ENCODE results near the gene C3orf52. TPM values are rescaled to one million over a fixed set of nuclear protein-coding genes. Genes with fewer than 3 reads are reported as not detected.

Gene C3orf52
- total RNA-seq, 4 donors from 2014 or later: 1.7 to 3.3 (median 2.6) TPM

GRCh38 chr3:112043621-112044201, 42.5 kb upstream of the C3orf52 start:
- H3K27ac ChIP-seq (replicated peaks in 1 of 4): no peak overlapping the region
- no peaks in the 10 kb centered on the region for H3K9me3 ChIP-seq
- H3K4me3 ChIP-seq: peak overlapping the region in 3 of 4 donors; percentile 7 to 24 (median 10)
- no peak for TF ChIP-seq POLR2AphosphoS5 (IDR thresholded peaks at IDR 0.05)
- TF ChIP-seq, protein P1, sequence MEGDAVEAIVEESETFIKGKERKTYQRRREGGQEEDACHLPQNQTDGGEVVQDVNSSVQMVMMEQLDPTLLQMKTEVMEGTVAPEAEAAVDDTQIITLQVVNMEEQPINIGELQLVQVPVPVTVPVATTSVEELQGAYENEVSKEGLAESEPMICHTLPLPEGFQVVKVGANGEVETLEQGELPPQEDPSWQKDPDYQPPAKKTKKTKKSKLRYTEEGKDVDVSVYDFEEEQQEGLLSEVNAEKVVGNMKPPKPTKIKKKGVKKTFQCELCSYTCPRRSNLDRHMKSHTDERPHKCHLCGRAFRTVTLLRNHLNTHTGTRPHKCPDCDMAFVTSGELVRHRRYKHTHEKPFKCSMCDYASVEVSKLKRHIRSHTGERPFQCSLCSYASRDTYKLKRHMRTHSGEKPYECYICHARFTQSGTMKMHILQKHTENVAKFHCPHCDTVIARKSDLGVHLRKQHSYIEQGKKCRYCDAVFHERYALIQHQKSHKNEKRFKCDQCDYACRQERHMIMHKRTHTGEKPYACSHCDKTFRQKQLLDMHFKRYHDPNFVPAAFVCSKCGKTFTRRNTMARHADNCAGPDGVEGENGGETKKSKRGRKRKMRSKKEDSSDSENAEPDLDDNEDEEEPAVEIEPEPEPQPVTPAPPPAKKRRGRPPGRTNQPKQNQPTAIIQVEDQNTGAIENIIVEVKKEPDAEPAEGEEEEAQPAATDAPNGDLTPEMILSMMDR (IDR thresholded peaks at IDR 0.05): peak; percentile 72 to 79 (median 77)
- no peaks in the 10 kb centered on the region for H3K36me3 ChIP-seq
- H3K4me1 ChIP-seq: peaks cover 0 to 9% (median 2%) of the 10 kb centered on the region in 4 donors
- intact Hi-C loops (cut with DNase I): no loop called here
- no peak for DNase-seq (ENCODE audit: extremely low spot score)
- H3K27me3 ChIP-seq: no peaks in the 10 kb centered on the region
- 7% methylated on average over 7 of the region's 7 CpGs for WGBS

DNA sequence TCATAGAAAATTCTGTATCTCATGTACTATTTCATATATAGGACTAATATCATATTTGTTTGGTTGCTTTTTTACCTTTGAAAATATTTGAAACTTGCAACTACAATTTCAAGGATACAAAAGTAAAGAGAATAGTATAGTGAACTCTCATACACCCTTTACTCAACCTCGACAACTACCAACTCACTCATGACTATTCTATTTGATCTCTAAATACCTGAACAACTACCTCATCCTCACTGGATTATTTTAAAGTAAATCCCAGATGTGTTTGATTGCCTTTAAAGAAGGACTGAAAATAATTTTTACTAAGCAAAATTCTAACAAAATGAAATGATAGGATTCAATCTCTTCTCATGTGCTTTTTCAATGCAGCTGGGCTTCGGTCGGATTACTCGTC, 39.6 kb upstream of the C3orf52 start:
- H3K4me3 ChIP-seq: no peak overlapping the region
- no peak overlapping the region for H3K27ac ChIP-seq (replicated peaks in 1 of 4)
- no peaks in the 10 kb centered on the region for H3K36me3 ChIP-seq
- no peak for TF ChIP-seq POLR2AphosphoS5 (IDR thresholded peaks at IDR 0.05)
- no peak for TF ChIP-seq POLR2A (IDR thresholded peaks at IDR 0.05; ENCODE audit: low read depth)
- TF ChIP-seq, protein P1 (IDR thresholded peaks at IDR 0.05): no peak
- no peak for TF ChIP-seq EP300 (IDR thresholded peaks at IDR 0.05)
- intact Hi-C loops (cut with DNase I): no loop called here
- H3K4me1 ChIP-seq: peaks cover 0 to 9% (median 2%) of the 10 kb centered on the region in 4 donors
- no peak for DNase-seq (ENCODE audit: extremely low spot score)
- H3K9me3 ChIP-seq: no peaks in the 10 kb centered on the region
- WGBS: 70% methylated on average over 4 of the region's 4 CpGs
- H3K27me3 ChIP-seq: no peaks in the 10 kb centered on the region

DNA sequence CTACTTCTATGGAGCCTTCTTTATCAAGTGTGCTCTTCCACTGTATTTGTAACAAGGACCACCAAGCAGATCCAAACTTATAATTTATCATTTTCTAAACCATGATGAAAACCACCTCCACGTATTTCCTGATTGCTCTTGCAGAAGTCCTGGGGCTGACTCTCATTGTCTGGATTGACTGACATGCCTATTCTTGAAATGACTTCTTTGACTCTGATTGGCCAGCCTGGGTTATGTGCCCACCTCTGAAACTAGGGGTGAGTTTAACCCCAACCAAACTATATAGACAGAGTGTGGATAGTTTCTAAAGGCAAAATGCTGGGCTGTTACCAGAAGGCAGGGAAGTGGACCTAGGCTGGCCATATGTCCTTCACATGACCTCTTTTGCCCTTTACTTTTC, 38.9 kb upstream of the C3orf52 start:
- 94% methylated on average over 1 of the region's 1 CpG for WGBS

DNA sequence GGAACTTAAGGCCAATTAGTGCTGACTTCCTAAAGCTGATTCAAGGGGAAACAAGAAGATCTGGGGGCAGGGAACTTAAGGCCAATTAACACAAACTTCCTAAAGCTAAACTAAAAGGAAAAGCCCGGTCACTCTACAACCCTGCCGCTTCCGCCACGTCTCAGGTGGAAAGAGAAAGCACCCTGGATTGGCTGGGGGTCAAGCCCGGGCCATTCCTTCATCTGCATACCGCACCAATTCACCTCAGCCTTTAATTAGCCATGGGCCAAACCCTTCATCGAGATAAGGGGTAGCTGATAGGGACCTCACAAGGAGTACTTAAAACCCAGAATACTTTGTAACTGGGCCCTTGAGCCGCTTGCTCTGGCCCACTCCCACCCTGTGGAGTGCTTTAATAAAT, 37.3 kb upstream of the C3orf52 start:
- Histone ChIP-seq H3K4me1 (peaks cover 0 to 3% (median under 1%) of the 10 kb centered on the region in 4 donors), H3K9me3 (no peaks in the 10 kb centered on the region), H3K36me3 (no peaks in the 10 kb centered on the region), H3K4me3 (no peak overlapping the region), H3K27ac (replicated peaks in 1 of 4) (no peak overlapping the region), H3K27me3 (peaks cover 0 to 7% (median 0%) of the 10 kb centered on the region in 4 donors)
- intact Hi-C loops (cut with DNase I): no loop called here
- 77% methylated on average over 8 of the region's 8 CpGs for WGBS
- DNase-seq (ENCODE audit: extremely low spot score): no peak
- TF ChIP-seq, protein P1 (IDR thresholded peaks at IDR 0.05): no peak
- no peak for TF ChIP-seq POLR2AphosphoS5 (IDR thresholded peaks at IDR 0.05)
- TF ChIP-seq EP300 (IDR thresholded peaks at IDR 0.05): no peak
- no peak for TF ChIP-seq POLR2A (IDR thresholded peaks at IDR 0.05; ENCODE audit: low read depth)

More for the DNA sequence above, 38.9 kb upstream of the C3orf52 start:
- intact Hi-C loops (cut with DNase I): no loop called here
- Histone ChIP-seq H3K4me3 (no peak overlapping the region), H3K9me3 (no peaks in the 10 kb centered on the region), H3K27me3 (peaks cover 0 to 6% (median 0%) of the 10 kb centered on the region in 4 donors), H3K4me1 (peaks cover 0 to 9% (median 2%) of the 10 kb centered on the region in 4 donors), H3K36me3 (no peaks in the 10 kb centered on the region), H3K27ac (replicated peaks in 1 of 4) (no peak overlapping the region)
- TF ChIP-seq EP300 (IDR thresholded peaks at IDR 0.05) (no peak), POLR2A (IDR thresholded peaks at IDR 0.05; ENCODE audit: low read depth) (no peak), POLR2AphosphoS5 (IDR thresholded peaks at IDR 0.05) (no peak)
- TF ChIP-seq, protein P1 (IDR thresholded peaks at IDR 0.05): no peak
- no peak for DNase-seq (ENCODE audit: extremely low spot score)

GRCh38 chr3:112053229-112053628, 33.0 kb upstream of the C3orf52 start:
- no peak overlapping the region for H3K27ac ChIP-seq (replicated peaks in 1 of 4)
- no peaks in the 10 kb centered on the region for H3K36me3 ChIP-seq
- no peaks in the 10 kb centered on the region for H3K9me3 ChIP-seq
- 44% methylated on average over 1 of the region's 1 CpG for WGBS
- no peak for TF ChIP-seq POLR2AphosphoS5 (IDR thresholded peaks at IDR 0.05)
- TF ChIP-seq POLR2A (IDR thresholded peaks at IDR 0.05; ENCODE audit: low read depth): no peak
- TF ChIP-seq, protein P1 (IDR thresholded peaks at IDR 0.05): no peak
- TF ChIP-seq EP300 (IDR thresholded peaks at IDR 0.05): no peak
- no peak for DNase-seq (ENCODE audit: extremely low spot score)
- intact Hi-C loops (cut with DNase I): no loop called here
- no peaks in the 10 kb centered on the region for H3K4me1 ChIP-seq
- peaks cover 0 to 7% (median 0%) of the 10 kb centered on the region in 4 donors for H3K27me3 ChIP-seq
- H3K4me3 ChIP-seq: no peak overlapping the region

All from esophagus muscularis mucosa (tissue), 4 donors.